Measurements from ENCODE around the gene CIPC. TPM values are rescaled to one million over a fixed set of nuclear protein-coding genes. Genes with fewer than 3 reads are reported as not detected.

CIPC gene
- total RNA-seq, 1 donor from 2014 or later, result 43.2 TPM

DNA sequence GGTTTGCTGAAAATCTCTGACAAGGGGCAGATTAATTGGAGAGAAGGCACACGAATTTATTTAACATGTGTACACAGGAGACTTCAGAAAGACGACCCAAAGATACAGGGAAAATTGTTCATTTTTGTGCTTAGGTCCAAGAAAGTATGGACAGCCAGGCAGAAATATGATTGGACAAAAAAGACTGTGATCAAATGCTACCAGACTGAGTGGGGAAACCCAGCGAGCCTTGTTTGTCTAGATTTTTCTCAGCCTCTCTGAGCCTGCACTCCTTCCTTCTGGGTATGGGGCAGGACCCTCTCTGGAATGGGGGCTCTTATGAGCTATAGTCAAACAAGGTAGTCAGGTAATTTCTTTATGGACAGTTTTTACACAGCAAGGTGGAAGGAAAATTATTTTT lies 10.4 kb upstream of the CIPC start:
- no peak overlapping the region for H3K4me3 ChIP-seq
- no peak for TF ChIP-seq POLR2A (IDR thresholded peaks at IDR 0.05)
- TF ChIP-seq, protein P1, sequence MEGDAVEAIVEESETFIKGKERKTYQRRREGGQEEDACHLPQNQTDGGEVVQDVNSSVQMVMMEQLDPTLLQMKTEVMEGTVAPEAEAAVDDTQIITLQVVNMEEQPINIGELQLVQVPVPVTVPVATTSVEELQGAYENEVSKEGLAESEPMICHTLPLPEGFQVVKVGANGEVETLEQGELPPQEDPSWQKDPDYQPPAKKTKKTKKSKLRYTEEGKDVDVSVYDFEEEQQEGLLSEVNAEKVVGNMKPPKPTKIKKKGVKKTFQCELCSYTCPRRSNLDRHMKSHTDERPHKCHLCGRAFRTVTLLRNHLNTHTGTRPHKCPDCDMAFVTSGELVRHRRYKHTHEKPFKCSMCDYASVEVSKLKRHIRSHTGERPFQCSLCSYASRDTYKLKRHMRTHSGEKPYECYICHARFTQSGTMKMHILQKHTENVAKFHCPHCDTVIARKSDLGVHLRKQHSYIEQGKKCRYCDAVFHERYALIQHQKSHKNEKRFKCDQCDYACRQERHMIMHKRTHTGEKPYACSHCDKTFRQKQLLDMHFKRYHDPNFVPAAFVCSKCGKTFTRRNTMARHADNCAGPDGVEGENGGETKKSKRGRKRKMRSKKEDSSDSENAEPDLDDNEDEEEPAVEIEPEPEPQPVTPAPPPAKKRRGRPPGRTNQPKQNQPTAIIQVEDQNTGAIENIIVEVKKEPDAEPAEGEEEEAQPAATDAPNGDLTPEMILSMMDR (IDR thresholded peaks at IDR 0.05), result no peak
- no peak for TF ChIP-seq POLR2AphosphoS5 (IDR thresholded peaks at IDR 0.05; ENCODE audit: insufficient read depth in 1 of 2, low read depth in 1 of 2)
- H3K27me3 ChIP-seq, result no peaks in the 10 kb centered on the region
- intact Hi-C loops (cut with DNase I), result no loop called here
- H3K36me3 ChIP-seq, result no peaks in the 10 kb centered on the region
- no peaks in the 10 kb centered on the region for H3K9me3 ChIP-seq
- peak overlapping the region; percentile 52 for H3K27ac ChIP-seq
- no peak for DNase-seq (ENCODE audit: extremely low spot score in 2 of 2)
- H3K4me1 ChIP-seq, result peaks cover 7% of the 10 kb centered on the region

DNA sequence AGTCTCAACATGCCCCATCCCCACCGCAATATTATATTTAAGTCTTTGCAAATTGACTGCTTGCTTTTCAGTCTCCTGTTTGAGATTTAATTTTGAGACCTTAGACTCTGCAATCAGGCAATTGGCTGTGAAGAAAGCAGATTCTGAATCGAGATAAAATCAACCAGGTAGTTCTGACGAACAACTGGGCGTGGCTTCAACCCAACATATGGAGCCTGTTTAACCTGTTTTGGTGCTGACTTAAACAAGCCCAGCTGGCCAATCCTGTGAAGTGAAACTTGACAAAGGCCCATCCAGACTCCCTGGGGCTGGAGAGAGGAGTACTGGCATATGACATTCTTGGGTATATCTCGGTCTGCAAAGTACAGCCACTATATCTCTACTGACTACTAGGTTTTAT lies 9.8 kb upstream of the CIPC start:
- Histone ChIP-seq H3K9me3 (no peaks in the 10 kb centered on the region), H3K4me3 (no peak overlapping the region), H3K27ac (peak overlapping the region; percentile 52), H3K36me3 (no peaks in the 10 kb centered on the region), H3K4me1 (peaks cover 7% of the 10 kb centered on the region), H3K27me3 (no peaks in the 10 kb centered on the region)
- TF ChIP-seq POLR2AphosphoS5 (IDR thresholded peaks at IDR 0.05; ENCODE audit: insufficient read depth in 1 of 2, low read depth in 1 of 2), result peak in 1 of 2 donors; percentile 82
- TF ChIP-seq, protein P1 (IDR thresholded peaks at IDR 0.05), result no peak
- intact Hi-C loops (cut with DNase I), result no loop called here
- no peak for DNase-seq (ENCODE audit: extremely low spot score in 2 of 2)

DNA sequence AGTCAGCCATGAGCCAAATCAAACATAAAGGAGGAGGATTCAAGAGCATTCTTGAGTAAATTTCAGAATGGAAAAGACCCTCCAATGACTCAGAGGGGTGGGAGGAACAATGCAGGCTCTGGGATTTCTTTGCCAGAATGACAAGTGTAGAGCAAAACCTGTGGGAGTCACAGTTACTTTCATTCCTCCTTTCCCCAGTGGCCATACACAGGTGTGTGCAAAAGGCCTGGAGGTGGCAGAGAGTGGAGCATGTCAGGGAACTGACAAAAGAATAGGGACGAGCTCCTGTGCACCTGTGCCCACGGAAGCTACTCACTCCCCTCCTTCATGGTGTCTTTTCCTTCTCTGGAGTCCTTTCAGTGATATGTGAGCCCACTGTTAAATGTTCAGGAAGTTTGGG lies 9.4 kb upstream of the CIPC start:
- Histone ChIP-seq H3K4me1 (peaks cover 7% of the 10 kb centered on the region), H3K27me3 (no peaks in the 10 kb centered on the region), H3K36me3 (no peaks in the 10 kb centered on the region), H3K9me3 (no peaks in the 10 kb centered on the region), H3K27ac (peak overlapping the region; percentile 32), H3K4me3 (no peak overlapping the region)
- DNase-seq (ENCODE audit: extremely low spot score in 2 of 2), result no peak
- intact Hi-C loops (cut with DNase I), result no loop called here
- TF ChIP-seq POLR2AphosphoS5 (IDR thresholded peaks at IDR 0.05; ENCODE audit: insufficient read depth in 1 of 2, low read depth in 1 of 2), result no peak
- TF ChIP-seq, protein P1 (IDR thresholded peaks at IDR 0.05), result no peak
- TF ChIP-seq POLR2A (IDR thresholded peaks at IDR 0.05), result no peak

DNA sequence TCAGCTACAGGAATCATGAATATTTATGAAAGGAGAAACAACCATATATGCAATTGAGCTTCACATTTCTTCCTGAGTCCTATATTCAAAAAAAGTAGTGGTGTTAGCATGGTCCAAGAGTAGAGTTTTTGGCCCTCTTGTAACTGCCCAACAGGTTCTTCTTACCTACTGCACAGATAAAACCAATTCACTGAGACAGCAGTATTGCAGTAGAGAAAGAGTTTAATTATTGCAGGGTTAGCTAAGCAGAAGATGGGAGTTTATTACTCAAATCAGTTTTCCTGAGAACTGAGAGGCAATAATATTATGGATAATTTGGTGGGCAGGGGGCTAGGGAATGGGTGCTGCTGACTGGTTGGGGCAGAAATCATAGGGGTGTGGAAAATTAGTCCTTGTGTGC lies 6.5 kb upstream of the CIPC start:
- TF ChIP-seq, protein P1 (IDR thresholded peaks at IDR 0.05), result no peak
- no peak for TF ChIP-seq POLR2A (IDR thresholded peaks at IDR 0.05)
- TF ChIP-seq POLR2AphosphoS5 (IDR thresholded peaks at IDR 0.05; ENCODE audit: insufficient read depth in 1 of 2, low read depth in 1 of 2), result no peak
- H3K9me3 ChIP-seq, result no peaks in the 10 kb centered on the region
- no peaks in the 10 kb centered on the region for H3K27me3 ChIP-seq
- H3K36me3 ChIP-seq, result no peaks in the 10 kb centered on the region
- H3K4me3 ChIP-seq, result no peak overlapping the region
- peaks cover 8% of the 10 kb centered on the region for H3K4me1 ChIP-seq
- H3K27ac ChIP-seq, result no peak overlapping the region
- DNase-seq (ENCODE audit: extremely low spot score in 2 of 2), result no peak
- intact Hi-C loops (cut with DNase I), result no loop called here

DNA sequence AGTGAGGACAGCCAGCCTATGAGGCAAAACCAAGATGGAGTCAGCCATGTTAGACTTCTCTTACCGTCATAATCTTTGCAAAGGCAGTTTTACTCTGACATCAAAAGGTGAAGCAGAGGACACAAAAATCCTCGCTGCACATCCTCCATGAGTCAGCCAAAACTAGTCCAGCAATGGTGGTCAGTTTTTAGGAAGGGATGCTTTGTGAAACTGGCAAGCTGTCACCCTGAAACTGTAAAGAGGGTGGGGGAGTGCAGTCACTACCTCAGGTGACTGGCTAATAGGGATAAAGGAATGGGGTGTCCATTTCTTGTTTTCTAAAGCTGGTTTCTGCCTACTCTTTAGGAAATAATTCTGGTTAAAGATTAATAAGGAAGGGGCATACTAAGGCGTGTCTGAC lies 5.4 kb upstream of the CIPC start:
- TF ChIP-seq, protein P1 (IDR thresholded peaks at IDR 0.05), result no peak
- no peak for TF ChIP-seq POLR2A (IDR thresholded peaks at IDR 0.05)
- no peak for DNase-seq (ENCODE audit: extremely low spot score in 2 of 2)
- no peak overlapping the region for H3K4me3 ChIP-seq
- H3K27ac ChIP-seq, result no peak overlapping the region
- intact Hi-C loops (cut with DNase I), result no loop called here
- no peaks in the 10 kb centered on the region for H3K36me3 ChIP-seq
- H3K4me1 ChIP-seq, result peaks cover 13% of the 10 kb centered on the region
- no peaks in the 10 kb centered on the region for H3K9me3 ChIP-seq
- H3K27me3 ChIP-seq, result no peaks in the 10 kb centered on the region
